ENCODE data around the gene GNGT1. TPM values are rescaled to one million over a fixed set of nuclear protein-coding genes. Genes with fewer than 3 reads are reported as not detected.

Gene GNGT1
- total RNA-seq, 1 experiment from 2014 or later: 0.20 TPM

GRCh38 chr7:93926800-93927199, 20.4 kb downstream of the GNGT1 start:
- H3K14ac ChIP-seq (ENCODE audit: insufficient read depth, low read length): no peak overlapping the region
- H2BK15ac ChIP-seq (ENCODE audit: low read depth, low read length): no peak overlapping the region
- no peak overlapping the region for H2BK120ac ChIP-seq (ENCODE audit: low read depth, low read length, poor library complexity, severe bottlenecking)
- no peak overlapping the region for H4K5ac ChIP-seq (ENCODE audit: insufficient read length, low read depth, low read length)
- H2BK5ac ChIP-seq (ENCODE audit: insufficient read length, low read length): no peak overlapping the region
- no peak overlapping the region for H3K56ac ChIP-seq (ENCODE audit: insufficient read length, low read depth, low read length)
- Mint-ChIP-seq H3K36me3 (ENCODE audit: insufficient read depth in 1 of 3, low read depth in 3 of 3) (no peaks in the 10 kb centered on the region), H3K27me3 (ENCODE audit: low read depth) (peaks cover 5% of the 10 kb centered on the region), H3K9me3 (no peaks in the 10 kb centered on the region), H3K4me1 (peaks cover 2 to 7% of the 10 kb centered on the region in 2 experiments; a peak in 2 of 4 replicates), H3K27ac (peak overlapping the region in 1 of 3 experiments; percentile 13; a peak in 1 of 7 replicates), H3K4me3 (no peak overlapping the region)
- H4K91ac ChIP-seq (ENCODE audit: insufficient read length, low read depth, low read length): no peak overlapping the region
- no peak overlapping the region for H2BK20ac ChIP-seq (ENCODE audit: low read depth, low read length, poor library complexity, severe bottlenecking)
- H4K20me1 ChIP-seq (ENCODE audit: control insufficient read depth, insufficient read depth, insufficient read length): no peaks in the 10 kb centered on the region
- H3K4me1 ChIP-seq (ENCODE audit: insufficient read depth, low read length): no peaks in the 10 kb centered on the region
- H2AFZ ChIP-seq (ENCODE audit: low read length): no peak overlapping the region
- no peak overlapping the region for H3T11ph ChIP-seq (ENCODE audit: low read length)
- no CpG with 5 or more reads among the region's 1 CpG for WGBS (ENCODE audit: extremely low coverage, insufficient read length, low lambda C conversion rate)
- H3K4me2 ChIP-seq (ENCODE audit: insufficient read depth, insufficient read length, low read length): no peak overlapping the region
- no peak overlapping the region for H4K8ac ChIP-seq (replicated peaks; ENCODE audit: insufficient read length, low read depth, low read length)
- H3K27ac ChIP-seq (ENCODE audit: insufficient read length, low read depth, low read length): no peak overlapping the region
- H3K9me3 ChIP-seq (ENCODE audit: control insufficient read depth, low read depth, low read length): no peaks in the 10 kb centered on the region
- no peak overlapping the region for H2BK12ac ChIP-seq (ENCODE audit: insufficient read length, low read depth, low read length)
- DNase-seq: no peak
- no peak overlapping the region for H3K9ac ChIP-seq (ENCODE audit: extremely low read depth, insufficient read length, low read length)
- H3K18ac ChIP-seq (ENCODE audit: insufficient read length, low read depth, low read length): no peak overlapping the region
- no peak overlapping the region for H3K4ac ChIP-seq (ENCODE audit: low read depth, low read length)
- H3K27me3 ChIP-seq (ENCODE audit: insufficient read depth, low read length): no peaks in the 10 kb centered on the region
- no peaks in the 10 kb centered on the region for H3K79me1 ChIP-seq (ENCODE audit: insufficient read depth, low read depth, low read length, poor library complexity, severe bottlenecking)
- no peaks in the 10 kb centered on the region for H3K79me2 ChIP-seq (ENCODE audit: insufficient read depth, low read length)
- H3K23ac ChIP-seq (ENCODE audit: insufficient read length, low read depth, low read length): no peak overlapping the region
- H3K23me2 ChIP-seq (ENCODE audit: insufficient read length, low read depth, low read length, poor library complexity, severe bottlenecking): peaks cover 4% of the 10 kb centered on the region
- H2AK5ac ChIP-seq (ENCODE audit: insufficient read length, low read length): no peak overlapping the region
- TF ChIP-seq CTCF (conservative IDR thresholded peaks at IDR 0.05): no peak

All from H9 (cell line).